Neural cell (in vitro differentiated cells): Measurements from ENCODE around the gene ACVR1B.

Source experiments
- CTCF ChIP-seq: fragments of 450-650 bp; IDR thresholded peaks from 2 replicates; pipeline ENCODE4 v1.5.1; 2014; ENCODE audit warnings: antibody characterized with exemption, mild to moderate bottlenecking, moderate library complexity; ENCODE audit not compliant: poor library complexity, severe bottlenecking
- MXI1 ChIP-seq: fragments of 450-650 bp; conservative IDR thresholded peaks from 2 replicates; pipeline ENCODE4 v1.6.1; 2014; ENCODE audit warnings: antibody characterized with exemption, mild to moderate bottlenecking; ENCODE audit not compliant: poor library complexity, severe bottlenecking
- TF ChIP-seq, protein P1 (sequence below): IDR thresholded peaks from 2 replicates; pipeline ENCODE4 v1.6.1; 2012; ENCODE audit warnings: borderline replicate concordance

DNA sequence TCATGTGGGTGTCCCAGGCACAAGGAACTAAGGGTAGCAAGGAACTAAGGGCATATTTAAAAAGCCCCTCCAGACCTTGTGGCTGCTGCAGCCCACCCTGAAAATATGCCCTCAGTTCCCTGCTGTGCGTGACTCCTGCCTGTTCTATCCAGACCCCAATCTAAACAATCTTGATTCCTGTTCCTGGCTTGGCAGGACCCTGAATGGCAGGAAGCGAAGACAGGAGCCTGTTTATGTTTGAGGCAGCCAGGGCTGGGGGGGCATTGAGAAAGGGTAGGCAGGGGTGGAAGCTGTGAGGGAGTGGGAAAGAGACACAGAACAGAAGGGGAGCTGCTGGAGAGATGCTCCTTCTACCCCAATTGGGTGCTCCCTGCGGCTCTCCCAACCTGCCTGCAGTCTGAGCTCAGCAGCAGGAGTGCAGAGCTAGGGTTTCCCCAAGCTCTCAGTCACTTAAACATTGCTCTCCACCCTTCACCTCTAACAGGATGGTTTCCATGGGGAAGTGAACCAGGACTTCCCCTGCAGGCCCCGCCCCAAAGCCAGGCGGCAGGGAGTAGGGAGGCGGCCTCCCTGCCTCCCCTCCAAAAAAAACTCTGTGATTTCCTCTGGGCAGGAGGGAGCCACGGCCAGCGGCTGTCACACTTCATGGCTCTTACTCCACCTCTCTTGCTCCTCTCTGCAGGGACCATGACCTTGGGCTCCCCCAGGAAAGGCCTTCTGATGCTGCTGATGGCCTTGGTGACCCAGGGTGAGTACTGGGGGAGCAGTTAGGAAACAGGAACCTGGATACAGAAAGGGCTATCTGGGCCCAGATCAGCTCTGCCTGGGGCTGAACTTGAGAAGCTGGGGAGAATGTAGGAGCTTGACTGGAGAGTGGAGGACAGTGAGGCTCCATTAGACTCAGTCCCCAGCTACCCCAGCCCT, 39.4 kb upstream of the ACVR1B start:
- no peak for TF ChIP-seq CTCF
- TF ChIP-seq MXI1, result no peak
- TF ChIP-seq, protein P1, sequence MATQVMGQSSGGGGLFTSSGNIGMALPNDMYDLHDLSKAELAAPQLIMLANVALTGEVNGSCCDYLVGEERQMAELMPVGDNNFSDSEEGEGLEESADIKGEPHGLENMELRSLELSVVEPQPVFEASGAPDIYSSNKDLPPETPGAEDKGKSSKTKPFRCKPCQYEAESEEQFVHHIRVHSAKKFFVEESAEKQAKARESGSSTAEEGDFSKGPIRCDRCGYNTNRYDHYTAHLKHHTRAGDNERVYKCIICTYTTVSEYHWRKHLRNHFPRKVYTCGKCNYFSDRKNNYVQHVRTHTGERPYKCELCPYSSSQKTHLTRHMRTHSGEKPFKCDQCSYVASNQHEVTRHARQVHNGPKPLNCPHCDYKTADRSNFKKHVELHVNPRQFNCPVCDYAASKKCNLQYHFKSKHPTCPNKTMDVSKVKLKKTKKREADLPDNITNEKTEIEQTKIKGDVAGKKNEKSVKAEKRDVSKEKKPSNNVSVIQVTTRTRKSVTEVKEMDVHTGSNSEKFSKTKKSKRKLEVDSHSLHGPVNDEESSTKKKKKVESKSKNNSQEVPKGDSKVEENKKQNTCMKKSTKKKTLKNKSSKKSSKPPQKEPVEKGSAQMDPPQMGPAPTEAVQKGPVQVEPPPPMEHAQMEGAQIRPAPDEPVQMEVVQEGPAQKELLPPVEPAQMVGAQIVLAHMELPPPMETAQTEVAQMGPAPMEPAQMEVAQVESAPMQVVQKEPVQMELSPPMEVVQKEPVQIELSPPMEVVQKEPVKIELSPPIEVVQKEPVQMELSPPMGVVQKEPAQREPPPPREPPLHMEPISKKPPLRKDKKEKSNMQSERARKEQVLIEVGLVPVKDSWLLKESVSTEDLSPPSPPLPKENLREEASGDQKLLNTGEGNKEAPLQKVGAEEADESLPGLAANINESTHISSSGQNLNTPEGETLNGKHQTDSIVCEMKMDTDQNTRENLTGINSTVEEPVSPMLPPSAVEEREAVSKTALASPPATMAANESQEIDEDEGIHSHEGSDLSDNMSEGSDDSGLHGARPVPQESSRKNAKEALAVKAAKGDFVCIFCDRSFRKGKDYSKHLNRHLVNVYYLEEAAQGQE, result no peak
